Measurements from ENCODE around the gene AGAP5.

AGAP5 gene

DNA sequence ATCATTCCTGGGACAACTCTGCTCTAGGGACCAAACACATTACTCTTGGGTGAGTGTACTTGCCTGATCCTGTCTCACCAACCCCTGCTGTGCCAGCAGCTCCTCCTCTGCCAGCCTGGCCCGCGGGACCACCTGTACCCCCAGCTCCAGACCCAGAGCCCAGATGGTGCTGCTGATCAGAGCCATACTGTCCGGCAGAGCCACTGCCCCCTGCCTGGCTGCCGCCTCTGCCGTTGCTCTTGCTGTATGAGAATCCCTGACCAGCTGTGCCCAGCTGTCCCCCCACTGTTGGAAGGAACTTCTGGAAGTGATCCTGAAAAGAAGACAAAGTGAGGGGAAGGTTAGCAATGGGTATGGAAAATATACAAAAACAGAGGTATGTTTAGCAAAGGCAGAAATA, 63.5 kb downstream of the AGAP5 start:
- no peak overlapping the region for H3K9ac ChIP-seq (ENCODE audit: low read length)
- no peaks in the 10 kb centered on the region for H4K20me1 ChIP-seq (ENCODE audit: insufficient read depth, low read length)
- no peaks in the 10 kb centered on the region for H3K9me3 ChIP-seq (replicated peaks; ENCODE audit: insufficient read depth, low read length)
- no peak overlapping the region for H3K27ac ChIP-seq (ENCODE audit: low read length)
- H3K79me2 ChIP-seq (ENCODE audit: low read length) = no peaks in the 10 kb centered on the region
- H3K27me3 ChIP-seq (replicated peaks; ENCODE audit: insufficient read depth, low read length) = no peaks in the 10 kb centered on the region
- H3K9me2 ChIP-seq (replicated peaks; ENCODE audit: insufficient read depth, low read length) = no peaks in the 10 kb centered on the region
- DNase-seq = no peak
- H3K4me3 ChIP-seq (ENCODE audit: low read length) = no peak overlapping the region
- TF ChIP-seq EZH2phosphoT487 (IDR thresholded peaks at IDR 0.05; ENCODE audit: low read length) (no peak), EZH2 (optimal IDR thresholded peaks at IDR 0.05; ENCODE audit: low read depth, low read length) (no peak)
- TF ChIP-seq, protein P1, sequence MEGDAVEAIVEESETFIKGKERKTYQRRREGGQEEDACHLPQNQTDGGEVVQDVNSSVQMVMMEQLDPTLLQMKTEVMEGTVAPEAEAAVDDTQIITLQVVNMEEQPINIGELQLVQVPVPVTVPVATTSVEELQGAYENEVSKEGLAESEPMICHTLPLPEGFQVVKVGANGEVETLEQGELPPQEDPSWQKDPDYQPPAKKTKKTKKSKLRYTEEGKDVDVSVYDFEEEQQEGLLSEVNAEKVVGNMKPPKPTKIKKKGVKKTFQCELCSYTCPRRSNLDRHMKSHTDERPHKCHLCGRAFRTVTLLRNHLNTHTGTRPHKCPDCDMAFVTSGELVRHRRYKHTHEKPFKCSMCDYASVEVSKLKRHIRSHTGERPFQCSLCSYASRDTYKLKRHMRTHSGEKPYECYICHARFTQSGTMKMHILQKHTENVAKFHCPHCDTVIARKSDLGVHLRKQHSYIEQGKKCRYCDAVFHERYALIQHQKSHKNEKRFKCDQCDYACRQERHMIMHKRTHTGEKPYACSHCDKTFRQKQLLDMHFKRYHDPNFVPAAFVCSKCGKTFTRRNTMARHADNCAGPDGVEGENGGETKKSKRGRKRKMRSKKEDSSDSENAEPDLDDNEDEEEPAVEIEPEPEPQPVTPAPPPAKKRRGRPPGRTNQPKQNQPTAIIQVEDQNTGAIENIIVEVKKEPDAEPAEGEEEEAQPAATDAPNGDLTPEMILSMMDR (IDR thresholded peaks at IDR 0.05; ENCODE audit: low read length) = no peak
- H3K36me3 ChIP-seq (replicated peaks; ENCODE audit: insufficient read depth, low read length) = no peaks in the 10 kb centered on the region
- no peak overlapping the region for H2AFZ ChIP-seq (ENCODE audit: low read length)
- H3F3A ChIP-seq (ENCODE audit: insufficient read depth, low read length) = no peaks in the 10 kb centered on the region
- no peak overlapping the region for H3K4me2 ChIP-seq (ENCODE audit: low read depth, low read length)
- H3K4me1 ChIP-seq (ENCODE audit: low read length) = no peaks in the 10 kb centered on the region

DNA sequence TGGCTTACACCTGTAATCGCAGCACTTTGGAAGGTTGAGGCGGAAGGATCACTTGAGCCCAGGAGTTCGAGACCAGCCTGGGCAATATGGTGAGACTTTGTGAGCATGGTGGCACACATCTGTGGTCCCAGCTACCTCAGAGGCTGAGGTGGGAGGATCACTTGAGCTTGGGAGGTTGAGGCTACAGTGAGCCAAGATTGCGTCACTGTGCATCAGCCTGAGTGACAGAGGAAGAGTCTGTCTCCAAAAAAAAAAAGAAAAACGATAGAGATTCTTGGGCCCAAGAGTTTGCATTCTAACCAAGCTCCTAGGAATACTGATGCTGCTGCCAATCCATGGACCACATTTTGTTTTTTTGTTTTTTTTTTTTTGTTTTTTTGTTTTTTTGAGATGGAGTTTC, 68.7 kb downstream of the AGAP5 start:
- no peak for DNase-seq
- Histone ChIP-seq H3K4me1 (ENCODE audit: low read length) (no peaks in the 10 kb centered on the region), H3K36me3 (replicated peaks; ENCODE audit: insufficient read depth, low read length) (no peaks in the 10 kb centered on the region), H3K27ac (ENCODE audit: low read length) (no peak overlapping the region), H3K9me3 (replicated peaks; ENCODE audit: insufficient read depth, low read length) (no peaks in the 10 kb centered on the region), H3K79me2 (ENCODE audit: low read length) (peaks cover 5% of the 10 kb centered on the region; the same call in 1 of the 2 replicates), H3K9me2 (replicated peaks; ENCODE audit: insufficient read depth, low read length) (no peaks in the 10 kb centered on the region), H3K4me2 (ENCODE audit: low read depth, low read length) (no peak overlapping the region), H3K27me3 (replicated peaks; ENCODE audit: insufficient read depth, low read length) (no peaks in the 10 kb centered on the region), H2AFZ (ENCODE audit: low read length) (no peak overlapping the region), H4K20me1 (ENCODE audit: insufficient read depth, low read length) (no peaks in the 10 kb centered on the region), H3K9ac (ENCODE audit: low read length) (no peak overlapping the region), H3K4me3 (ENCODE audit: low read length) (no peak overlapping the region), H3F3A (ENCODE audit: insufficient read depth, low read length) (no peaks in the 10 kb centered on the region)
- TF ChIP-seq, protein P1 (IDR thresholded peaks at IDR 0.05; ENCODE audit: low read length) = no peak
- TF ChIP-seq EZH2 (optimal IDR thresholded peaks at IDR 0.05; ENCODE audit: low read depth, low read length) = no peak

DNA sequence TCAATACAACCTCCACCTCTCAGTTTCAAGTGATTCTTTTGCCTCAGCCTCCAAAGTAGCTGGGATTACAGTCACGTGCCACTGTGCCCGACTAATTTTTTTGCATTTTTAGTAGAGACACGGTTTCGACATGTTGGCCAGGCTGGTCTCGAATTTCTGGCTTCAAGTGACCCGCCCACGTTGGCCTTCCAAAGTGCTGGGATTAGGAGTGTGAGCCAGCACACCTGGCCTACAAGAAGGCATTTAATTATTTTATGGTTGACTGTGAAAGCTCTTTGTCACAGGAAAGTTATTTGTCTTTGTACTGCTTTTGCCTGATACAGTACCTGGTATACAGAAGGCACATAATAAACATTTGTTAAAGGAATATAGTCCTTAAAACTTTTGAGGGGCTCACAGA, 69.5 kb downstream of the AGAP5 start:
- no peaks in the 10 kb centered on the region for H3K36me3 ChIP-seq (replicated peaks; ENCODE audit: insufficient read depth, low read length)
- H3K9me2 ChIP-seq (replicated peaks; ENCODE audit: insufficient read depth, low read length) = no peaks in the 10 kb centered on the region
- peaks cover 5% of the 10 kb centered on the region; the same call in 1 of the 2 replicates for H3K79me2 ChIP-seq (ENCODE audit: low read length)
- TF ChIP-seq, protein P1 (IDR thresholded peaks at IDR 0.05; ENCODE audit: low read length) = no peak
- H3K9ac ChIP-seq (ENCODE audit: low read length) = no peak overlapping the region
- H2AFZ ChIP-seq (ENCODE audit: low read length) = no peak overlapping the region
- no peaks in the 10 kb centered on the region for H3K4me1 ChIP-seq (ENCODE audit: low read length)
- H3K27me3 ChIP-seq (replicated peaks; ENCODE audit: insufficient read depth, low read length) = no peaks in the 10 kb centered on the region
- H3K4me3 ChIP-seq (ENCODE audit: low read length) = no peak overlapping the region
- no peaks in the 10 kb centered on the region for H3F3A ChIP-seq (ENCODE audit: insufficient read depth, low read length)
- no peak overlapping the region for H3K27ac ChIP-seq (ENCODE audit: low read length)
- H3K4me2 ChIP-seq (ENCODE audit: low read depth, low read length) = no peak overlapping the region
- H4K20me1 ChIP-seq (ENCODE audit: insufficient read depth, low read length) = no peaks in the 10 kb centered on the region
- DNase-seq = no peak
- no peaks in the 10 kb centered on the region for H3K9me3 ChIP-seq (replicated peaks; ENCODE audit: insufficient read depth, low read length)

Measured in MM.1S (cell line).